Measurements from ENCODE around the gene CA4.

CA4 gene

GRCh38 chr17:60158751-60159478, 9.1 kb downstream of the CA4 start:
- peak; percentile 26 for DNase-seq (ENCODE audit: low spot score)
- TF ChIP-seq CTCF (IDR thresholded peaks at IDR 0.05; ENCODE audit: borderline replicate concordance, control extremely low read depth, extremely low read depth, insufficient read depth, missing control alignments) = no peak

GRCh38 chr17:60159479-60159866, 9.7 kb downstream of the CA4 start:
- in situ Hi-C loops (cut with MboI; ENCODE audit: low sequenced_read_pairs, unreplicated experiment) = no loop called here
- no peak for TF ChIP-seq CTCF (IDR thresholded peaks at IDR 0.05; ENCODE audit: borderline replicate concordance, control extremely low read depth, extremely low read depth, insufficient read depth, missing control alignments)
- peak; percentile 22 for DNase-seq (ENCODE audit: low spot score)

More at GRCh38 chr17:60158751-60159478, 9.1 kb downstream of the CA4 start:
- in situ Hi-C loops (cut with MboI; ENCODE audit: low sequenced_read_pairs, unreplicated experiment) = no loop called here

- in situ Hi-C loops (cut with MboI; ENCODE audit: low sequenced_read_pairs, unreplicated experiment) = no loop called here
- TF ChIP-seq CTCF (IDR thresholded peaks at IDR 0.05; ENCODE audit: borderline replicate concordance, control extremely low read depth, extremely low read depth, insufficient read depth, missing control alignments) = no peak
- DNase-seq (ENCODE audit: low spot score) = no peak
Observed at GRCh38 chr17:60160829-60161501, 11.2 kb downstream of the CA4 start.

GRCh38 chr17:60161598-60162330, 12.0 kb downstream of the CA4 start:
- peak; percentile 49 for DNase-seq (ENCODE audit: low spot score)
- no peak for TF ChIP-seq CTCF (IDR thresholded peaks at IDR 0.05; ENCODE audit: borderline replicate concordance, control extremely low read depth, extremely low read depth, insufficient read depth, missing control alignments)
- in situ Hi-C loops (cut with MboI; ENCODE audit: low sequenced_read_pairs, unreplicated experiment) = no loop called here

GRCh38 chr17:60163108-60163784, 13.5 kb downstream of the CA4 start:
- TF ChIP-seq CTCF (IDR thresholded peaks at IDR 0.05; ENCODE audit: borderline replicate concordance, control extremely low read depth, extremely low read depth, insufficient read depth, missing control alignments) = no peak
- peak; percentile 34 for DNase-seq (ENCODE audit: low spot score)
- in situ Hi-C loops (cut with MboI; ENCODE audit: low sequenced_read_pairs, unreplicated experiment) = no loop called here

GRCh38 chr17:60164164-60164563, 14.4 kb downstream of the CA4 start:
- in situ Hi-C loops (cut with MboI; ENCODE audit: low sequenced_read_pairs, unreplicated experiment) = no loop called here
- TF ChIP-seq CTCF (IDR thresholded peaks at IDR 0.05; ENCODE audit: borderline replicate concordance, control extremely low read depth, extremely low read depth, insufficient read depth, missing control alignments) = no peak
- DNase-seq (ENCODE audit: low spot score) = no peak

Measured in GM13976 (cell line).